Heart right ventricle (tissue), 16 donors: Measurements from ENCODE around the gene BABAM2. TPM values are rescaled to one million over a fixed set of nuclear protein-coding genes. Genes with fewer than 3 reads are reported as not detected.

Experiments used
- ATAC-seq, 8 donors: fragments of 200-7000 bp; cut with Tn5 transposase; one replicate each; pipeline ENCODE4 v1.9.1; 2020; ENCODE audit warnings: mild to moderate bottlenecking in 8 of 8, moderate library complexity in 8 of 8, moderate number of reproducible peaks in 1 of 8
- DNase-seq, 2 donors: peaks; one replicate each; pipeline ENCODE4 v3.0.0-alpha.2; 2020
- H3K27ac ChIP-seq, 10 donors: fragments of 200-600 bp; sonication (generic) in 2 of 10; one replicate each; pipeline versions ENCODE4 v1.5.0 to v1.8.0; 2020 to 2022; ENCODE audit warnings: mild to moderate bottlenecking in 3 of 10
- H3K27me3 ChIP-seq, 7 donors: fragments of 200-600 bp; one replicate each; pipeline ENCODE4 v1.8.0; 2021 to 2022; ENCODE audit warnings: mild to moderate bottlenecking in 2 of 7
- H3K36me3 ChIP-seq, 9 donors: fragments of 200-600 bp; sonication (generic) in 1 of 9; one replicate each; pipeline versions ENCODE4 v1.5.0 to v1.8.0; 2020 to 2022; ENCODE audit warnings: mild to moderate bottlenecking in 2 of 9
- H3K4me1 ChIP-seq, 9 donors: fragments of 200-600 bp; sonication (generic) in 1 of 9; one replicate each; pipeline versions ENCODE4 v1.5.0 to v1.8.0; 2020 to 2022; ENCODE audit warnings: mild to moderate bottlenecking in 4 of 9
- H3K4me3 ChIP-seq, 10 donors: fragments of 200-600 bp; sonication (generic) in 2 of 10; one replicate each; pipeline versions ENCODE4 v1.5.0 to v1.8.0; 2020 to 2022; ENCODE audit warnings: mild to moderate bottlenecking in 7 of 10, moderate library complexity in 2 of 10
- H3K9me3 ChIP-seq, 11 donors: fragments of 200-600 bp in 10 of 11; sonication (generic) in 2 of 11; one replicate each; pipeline versions ENCODE4 v1.5.0 to v1.8.0; 2013 to 2022; ENCODE audit warnings: mild to moderate bottlenecking in 2 of 11, control low read depth in 1 of 11, moderate library complexity in 1 of 11
- whole genome bisulfite sequencing, 2 donors: extraction: QIAGEN DNeasy Blood & Tissue Kit; methylation state at CpG; one replicate each; pipeline ENCODE4 v1.1.7; 2013; ENCODE audit warnings: inconsistent platforms in 1 of 2; 5-methylcytosine and 5-hydroxymethylcytosine counted together
- intact Hi-C, 10 donors: fragments of 100-400 bp; cut with DNase I; formaldehyde crosslinking; loops; one replicate each; pipeline versions ENCODE4 v1.11.1 to v1.14.2; 2022
- polyA plus RNA-seq, 2 donors: library from polyadenylated mRNA; stranded (reverse); fragments of 200-250 nt; gene quantifications; one replicate each; pipeline ENCODE4 v1.2.3, GENCODE V29; 2013
- total RNA-seq, 10 donors: library from RNA; stranded (reverse); fragmentation: NEBNext Ultra II Directional in 3 of 10; extraction: Animal tissue kit (Norgen Biotek cat#: 25700) in 3 of 10; gene quantifications; one replicate each; pipeline versions ENCODE4 v1.2.1 to v1.2.4, GENCODE V29; 2021 to 2023
- TF ChIP-seq, protein P1 (sequence below), 9 donors: fragments of 200-600 bp; sonication (generic) in 2 of 9; IDR thresholded peaks; one replicate each; pipeline versions ENCODE4 v1.5.0 to v1.8.0; 2021 to 2022; ENCODE audit warnings: antibody characterized with exemption in 9 of 9, mild to moderate bottlenecking in 5 of 9, moderate library complexity in 1 of 9
- donor health status: Arrhythmogenic right ventricular cardiomyopathy.
- donor health status: ischemic (EF 13 %, LVEDD 7.1; RV severe dilation, severe dysfunction).
- donor health status: healthy with polysubstance abuse.
- donor health status: DM: no; HTN: yes; CAD: no.
- donor health status: DM: no; HTN: no; CAD: no.
- donor health status: ischemic (EF 25% LVEDD 6.9; RV normal size, moderate dysfunction).
- donor health status: ischemic (EF 25% LVEDD 5.7; RV mildly dilated, moderate dysfunction).
- donor health status: healthy.
- donor health status: DM: yes; HTN: yes; CAD: no.
- donor health status: Ischemic cardiomyopathy.
- donor health status: ischemic (EF 35%, LVEDD 5.7; RV mildly dilated, moderate dysfunction).
- donor health status: nonischemic (EF 11% LVEDD 7.7; RV severe dilation, severe dysfunction).
- donor health status: DM: yes; HTN: yes; CAD: no.
- donor health status: PGD.
- donor health status: ischemic (EF 29% LVEDD 5.4; RV normal size, mild dysfunction).
- donor health status: nonischemic (EF 23%, LVEDD 6.1; RV moderate dilation, normal function).

The BABAM2 gene
- total and polyA plus RNA-seq, 12 donors = 13.3 to 83.4 (median 65.9) TPM

GRCh38 chr2:28375742-28376631, 485.5 kb downstream of the BABAM2 start:
- DNase-seq (no peak), ATAC-seq (no peak)
- 92 to 93% methylated on average over 8 of the region's 8 CpGs for WGBS, 2 donors
- Histone ChIP-seq H3K4me1 (peaks cover 0 to 17% (median 0%) of the 10 kb centered on the region in 9 donors), H3K27me3 (no peaks in the 10 kb centered on the region), H3K4me3 (no peak overlapping the region), H3K27ac (no peak overlapping the region), H3K36me3 (no peaks in the 10 kb centered on the region), H3K9me3 (no peaks in the 10 kb centered on the region)
- TF ChIP-seq, protein P1, sequence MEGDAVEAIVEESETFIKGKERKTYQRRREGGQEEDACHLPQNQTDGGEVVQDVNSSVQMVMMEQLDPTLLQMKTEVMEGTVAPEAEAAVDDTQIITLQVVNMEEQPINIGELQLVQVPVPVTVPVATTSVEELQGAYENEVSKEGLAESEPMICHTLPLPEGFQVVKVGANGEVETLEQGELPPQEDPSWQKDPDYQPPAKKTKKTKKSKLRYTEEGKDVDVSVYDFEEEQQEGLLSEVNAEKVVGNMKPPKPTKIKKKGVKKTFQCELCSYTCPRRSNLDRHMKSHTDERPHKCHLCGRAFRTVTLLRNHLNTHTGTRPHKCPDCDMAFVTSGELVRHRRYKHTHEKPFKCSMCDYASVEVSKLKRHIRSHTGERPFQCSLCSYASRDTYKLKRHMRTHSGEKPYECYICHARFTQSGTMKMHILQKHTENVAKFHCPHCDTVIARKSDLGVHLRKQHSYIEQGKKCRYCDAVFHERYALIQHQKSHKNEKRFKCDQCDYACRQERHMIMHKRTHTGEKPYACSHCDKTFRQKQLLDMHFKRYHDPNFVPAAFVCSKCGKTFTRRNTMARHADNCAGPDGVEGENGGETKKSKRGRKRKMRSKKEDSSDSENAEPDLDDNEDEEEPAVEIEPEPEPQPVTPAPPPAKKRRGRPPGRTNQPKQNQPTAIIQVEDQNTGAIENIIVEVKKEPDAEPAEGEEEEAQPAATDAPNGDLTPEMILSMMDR (IDR thresholded peaks at IDR 0.05) = no peak
- intact Hi-C loops = no loop called here

DNA sequence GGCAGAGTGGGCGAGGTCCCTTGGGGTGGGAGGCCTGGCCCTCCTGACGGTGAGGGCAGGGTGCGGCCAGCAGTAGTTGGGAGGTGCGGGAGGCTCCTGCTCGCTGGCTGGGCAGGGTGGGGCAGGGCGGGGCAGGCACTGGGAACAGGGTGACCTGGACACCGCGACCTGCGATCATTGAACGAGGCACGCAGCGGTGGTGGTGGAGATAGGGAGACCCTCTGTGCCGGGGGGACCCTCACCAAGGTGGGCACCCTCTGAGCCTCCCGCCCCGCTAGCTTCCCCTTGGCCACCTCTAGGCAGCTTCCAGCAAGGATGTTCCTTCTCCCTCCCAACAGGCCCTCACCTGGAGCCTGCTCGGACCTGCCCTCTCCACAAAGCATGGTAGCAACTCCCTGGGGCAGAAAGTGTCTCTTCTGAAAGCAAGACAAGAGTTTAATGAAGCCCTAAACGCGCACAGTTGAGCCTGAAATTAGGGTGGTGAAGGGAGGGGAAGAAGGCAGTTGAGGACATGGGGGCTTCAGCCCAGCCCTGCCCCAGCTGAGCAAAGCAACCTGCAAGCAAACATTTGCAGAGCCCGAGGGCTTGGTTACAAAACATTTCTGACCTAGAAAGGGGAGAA, 486.8 kb downstream of the BABAM2 start:
- TF ChIP-seq, protein P1 (IDR thresholded peaks at IDR 0.05) = no peak
- H3K27me3 ChIP-seq = no peaks in the 10 kb centered on the region
- intact Hi-C loops = no loop called here
- DNase-seq (no peak), ATAC-seq (peak in 1 of 8 donors; percentile 9)
- H3K36me3 ChIP-seq = no peaks in the 10 kb centered on the region
- no peaks in the 10 kb centered on the region for H3K9me3 ChIP-seq
- WGBS, 2 donors = 89 to 95% methylated on average over 16 to 19 of the region's 19 CpGs
- H3K4me3 ChIP-seq = no peak overlapping the region
- H3K27ac ChIP-seq = no peak overlapping the region
- peaks cover 0 to 17% (median 0%) of the 10 kb centered on the region in 9 donors for H3K4me1 ChIP-seq

DNA sequence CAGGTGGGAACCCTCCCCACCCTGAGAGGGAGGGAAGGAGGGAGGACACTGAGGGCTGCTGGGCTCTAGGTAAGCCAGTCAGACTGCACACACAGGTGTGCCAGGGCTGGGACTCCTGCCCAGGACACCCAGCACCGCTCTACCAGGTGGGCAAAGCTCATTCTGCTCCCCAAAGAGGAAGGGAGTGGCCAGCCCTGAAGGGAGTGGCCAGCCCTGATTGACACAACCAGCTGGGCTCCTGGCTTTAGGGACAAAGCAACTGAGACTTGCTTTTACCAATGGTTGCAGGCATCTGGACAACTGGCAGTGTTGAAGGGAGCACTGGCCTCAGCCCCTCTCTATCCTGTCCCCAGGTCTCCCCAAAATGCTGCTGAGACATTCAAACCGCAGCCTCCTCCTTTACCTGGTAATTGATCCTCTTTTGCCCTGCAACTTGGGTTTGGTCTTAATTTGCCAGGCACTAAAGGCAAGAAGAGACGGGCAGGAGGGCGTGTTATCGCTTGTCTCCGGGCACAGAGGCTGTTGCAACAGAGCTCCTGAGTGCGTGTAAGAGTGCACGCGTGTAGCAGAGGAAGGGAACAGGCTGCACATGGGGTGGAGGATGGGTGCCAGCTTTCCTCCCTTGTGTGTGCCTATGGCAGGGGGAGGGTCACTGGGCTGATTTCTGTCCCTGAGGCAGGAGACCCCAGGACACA, 487.6 kb downstream of the BABAM2 start:
- Histone ChIP-seq H3K27me3 (no peaks in the 10 kb centered on the region), H3K27ac (peak overlapping the region in 1 of 10 donors; percentile 47), H3K4me1 (peaks cover 0 to 17% (median 0%) of the 10 kb centered on the region in 9 donors), H3K36me3 (no peaks in the 10 kb centered on the region), H3K9me3 (no peaks in the 10 kb centered on the region), H3K4me3 (no peak overlapping the region)
- 84 to 88% methylated on average over 9 of the region's 9 CpGs for WGBS, 2 donors
- peak in 1 of 8 donors; percentile 28 for ATAC-seq
- intact Hi-C loops = no loop called here
- DNase-seq = no peak
- TF ChIP-seq, protein P1 (IDR thresholded peaks at IDR 0.05) = no peak
